Kidney epithelial cell (primary cell): Measurements from ENCODE around the gene KIF5A. TPM values are rescaled to one million over a fixed set of nuclear protein-coding genes. Genes with fewer than 3 reads are reported as not detected.

Source experiments
- DNase-seq: peaks from one replicate; pipeline ENCODE4 v3.0.0-alpha.2; 2010; ENCODE audit warnings: low read depth
- H3K27me3 ChIP-seq: 2 replicates; pipeline ENCODE4 v1.6.0; 2011; ENCODE audit warnings: low read length; ENCODE audit not compliant: control insufficient read depth, insufficient read depth
- H3K36me3 ChIP-seq: 2 replicates; pipeline ENCODE4 v1.5.1; 2011; ENCODE audit warnings: low read length; ENCODE audit not compliant: control insufficient read depth, insufficient read depth
- H3K4me3 ChIP-seq: 2 replicates; pipeline ENCODE4 v1.5.1; 2011; ENCODE audit warnings: low read depth, mild to moderate bottlenecking, control low read depth, low read length
- total RNA-seq: library from RNA; depleted of rRNA; stranded (reverse); fragments of >200 nt; gene quantifications from 2 replicates; pipeline ENCODE4 v1.2.3, GENCODE V29; 2015
- TF ChIP-seq, protein P1 (sequence below): IDR thresholded peaks from 2 replicates; pipeline ENCODE4 v1.5.1; 2011; ENCODE audit warnings: mild to moderate bottlenecking, moderate library complexity, low read length, control low read depth, inconsistent platforms; ENCODE audit not compliant: insufficient read depth, poor library complexity, severe bottlenecking

The KIF5A gene
- total RNA-seq, 1 donor from 2014 or later = 1.9 TPM

- no peak for DNase-seq
- TF ChIP-seq, protein P1, sequence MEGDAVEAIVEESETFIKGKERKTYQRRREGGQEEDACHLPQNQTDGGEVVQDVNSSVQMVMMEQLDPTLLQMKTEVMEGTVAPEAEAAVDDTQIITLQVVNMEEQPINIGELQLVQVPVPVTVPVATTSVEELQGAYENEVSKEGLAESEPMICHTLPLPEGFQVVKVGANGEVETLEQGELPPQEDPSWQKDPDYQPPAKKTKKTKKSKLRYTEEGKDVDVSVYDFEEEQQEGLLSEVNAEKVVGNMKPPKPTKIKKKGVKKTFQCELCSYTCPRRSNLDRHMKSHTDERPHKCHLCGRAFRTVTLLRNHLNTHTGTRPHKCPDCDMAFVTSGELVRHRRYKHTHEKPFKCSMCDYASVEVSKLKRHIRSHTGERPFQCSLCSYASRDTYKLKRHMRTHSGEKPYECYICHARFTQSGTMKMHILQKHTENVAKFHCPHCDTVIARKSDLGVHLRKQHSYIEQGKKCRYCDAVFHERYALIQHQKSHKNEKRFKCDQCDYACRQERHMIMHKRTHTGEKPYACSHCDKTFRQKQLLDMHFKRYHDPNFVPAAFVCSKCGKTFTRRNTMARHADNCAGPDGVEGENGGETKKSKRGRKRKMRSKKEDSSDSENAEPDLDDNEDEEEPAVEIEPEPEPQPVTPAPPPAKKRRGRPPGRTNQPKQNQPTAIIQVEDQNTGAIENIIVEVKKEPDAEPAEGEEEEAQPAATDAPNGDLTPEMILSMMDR = no peak
- Histone ChIP-seq H3K27me3 (no peaks in the 10 kb centered on the region), H3K4me3 (no peak overlapping the region), H3K36me3 (peaks cover 5% of the 10 kb centered on the region)
Observed at GRCh38 chr12:57528176-57528575, 21.7 kb upstream of the KIF5A start.

DNA sequence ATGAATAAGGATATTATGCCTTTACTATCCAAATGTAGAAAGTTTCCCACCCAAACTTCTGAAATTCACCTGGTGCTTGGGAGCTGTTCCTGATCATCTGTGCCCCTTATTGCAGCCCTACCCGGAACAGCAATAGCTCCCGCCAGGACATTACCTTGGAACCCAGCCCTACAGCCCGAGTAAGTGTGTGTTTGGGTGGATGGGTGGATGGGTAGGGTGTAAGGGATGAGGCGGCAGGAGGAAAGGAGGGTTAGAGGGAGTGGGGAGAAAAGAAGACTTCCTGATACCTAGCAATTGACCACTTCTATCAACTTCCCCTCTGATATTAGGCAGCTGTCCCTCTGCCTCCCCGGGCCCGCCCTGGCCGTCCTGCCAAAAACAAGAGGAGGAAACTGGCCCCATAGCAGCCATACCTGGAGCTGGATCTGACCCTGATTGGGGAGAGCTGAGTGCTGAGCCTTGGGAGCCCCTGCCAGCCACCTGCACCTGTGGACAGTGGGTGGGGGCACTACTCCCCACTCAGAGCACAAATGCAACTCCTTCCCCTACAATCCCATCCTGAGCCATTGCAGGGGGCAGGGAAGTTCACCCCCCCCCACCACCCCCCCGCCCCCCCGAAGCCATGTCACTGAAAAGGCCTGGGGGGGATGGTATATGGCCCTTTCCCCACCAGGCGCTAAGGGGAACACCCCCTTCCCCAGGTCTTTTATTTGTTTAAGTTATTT lies 20.9 kb upstream of the KIF5A start:
- no peak for DNase-seq
- TF ChIP-seq, protein P1 = no peak
- H3K4me3 ChIP-seq = no peak overlapping the region
- peaks cover 5% of the 10 kb centered on the region for H3K36me3 ChIP-seq
- no peaks in the 10 kb centered on the region for H3K27me3 ChIP-seq

GRCh38 chr12:57529831-57530230 lies 20.0 kb upstream of the KIF5A start:
- TF ChIP-seq, protein P1 = no peak
- no peak for DNase-seq
- Histone ChIP-seq H3K36me3 (peaks cover 5% of the 10 kb centered on the region), H3K27me3 (no peaks in the 10 kb centered on the region), H3K4me3 (no peak overlapping the region)

- no peaks in the 10 kb centered on the region for H3K27me3 ChIP-seq
- DNase-seq = no peak
- H3K36me3 ChIP-seq = peaks cover 5% of the 10 kb centered on the region
Observed at GRCh38 chr12:57530396-57531142, 19.3 kb upstream of the KIF5A start.

GRCh38 chr12:57531836-57532235 lies 18.0 kb upstream of the KIF5A start:
- TF ChIP-seq, protein P1 = no peak
- no peaks in the 10 kb centered on the region for H3K27me3 ChIP-seq
- no peak overlapping the region for H3K4me3 ChIP-seq
- H3K36me3 ChIP-seq = peaks cover 4% of the 10 kb centered on the region
- DNase-seq = no peak

More at GRCh38 chr12:57530396-57531142, 19.3 kb upstream of the KIF5A start:
- H3K4me3 ChIP-seq = no peak overlapping the region
- TF ChIP-seq, protein P1 = no peak
